Ramos (cell line): ENCODE results near the gene PHLPP1.

ENCODE experiments used
- in situ Hi-C: fragments of 300-500 bp; cut with MboI; formaldehyde crosslinking; loops from one replicate; pipeline ENCODE4 v1.14.3; 2022; ENCODE audit warnings: low sequenced_read_pairs; ENCODE audit not compliant: unreplicated experiment

The PHLPP1 gene

DNA sequence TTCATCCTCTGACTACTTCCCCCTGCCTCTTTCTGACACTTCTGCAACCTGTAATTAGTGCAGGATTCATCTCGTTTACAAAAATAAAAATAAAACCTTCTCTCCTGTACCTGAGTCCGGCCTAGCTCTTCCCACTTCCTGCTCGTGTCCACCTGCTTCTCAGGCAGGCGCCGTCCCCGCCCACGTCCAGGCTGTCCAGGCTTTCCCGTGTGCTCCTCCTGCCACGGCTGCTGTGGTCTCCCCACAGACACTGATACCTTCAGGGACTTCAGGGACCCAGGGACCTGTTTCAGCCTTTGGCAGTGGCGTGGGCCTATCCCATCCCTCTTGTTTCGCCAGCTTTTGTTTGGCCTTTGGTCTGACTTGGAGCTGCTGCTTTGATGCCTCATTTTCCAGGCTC is 272.5 kb downstream of the PHLPP1 start:
- in situ Hi-C loops = loop anchor here (10.0 to 25.0 kb wide), 2 partner anchors 393 to 551 kb away; no protein-coding TSS in a partner anchor

DNA sequence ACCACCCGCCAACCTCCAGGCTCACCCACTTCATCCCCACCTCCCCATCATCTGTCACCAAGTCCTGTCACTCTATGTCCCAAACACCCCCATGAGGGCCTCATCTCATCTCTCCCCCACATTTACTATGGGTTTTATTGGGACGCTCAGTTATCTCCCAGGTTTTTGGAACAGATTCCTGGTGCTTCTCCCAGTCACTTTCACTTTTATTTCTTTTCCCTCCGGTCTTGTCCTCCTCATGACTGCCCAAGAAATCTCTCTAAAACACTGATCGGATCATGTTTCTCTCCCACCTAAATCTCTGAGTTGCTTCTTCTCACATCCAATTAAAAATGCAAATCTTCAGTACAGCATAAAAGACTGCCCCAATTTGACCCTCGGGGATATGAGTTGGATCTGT is 273.1 kb downstream of the PHLPP1 start:
- in situ Hi-C loops = loop anchor here (10.0 to 25.0 kb wide), 2 partner anchors 394 to 551 kb away; no protein-coding TSS in a partner anchor

DNA sequence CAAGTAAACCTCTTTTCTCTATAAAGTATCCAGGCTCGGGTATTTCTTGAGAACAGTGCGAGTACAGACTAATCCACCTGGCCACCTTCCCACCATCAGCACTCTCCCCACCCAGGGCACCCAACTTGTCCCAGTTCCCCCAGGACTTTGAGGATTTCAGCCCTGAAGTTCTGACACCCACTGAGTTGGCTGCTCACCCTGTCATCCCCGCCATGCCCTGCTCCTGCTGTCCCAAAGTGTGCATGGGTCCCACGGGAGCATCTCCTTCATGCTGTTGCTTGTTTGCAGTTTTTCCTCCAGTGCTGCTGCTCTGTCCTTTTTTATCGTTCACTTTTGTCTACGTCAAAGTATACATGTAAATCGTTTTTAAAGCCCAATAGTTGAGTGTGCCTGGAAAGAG is 273.9 kb downstream of the PHLPP1 start:
- in situ Hi-C loops = loop anchor here (10.0 to 25.0 kb wide), 2 partner anchors 394 to 552 kb away; no protein-coding TSS in a partner anchor

DNA sequence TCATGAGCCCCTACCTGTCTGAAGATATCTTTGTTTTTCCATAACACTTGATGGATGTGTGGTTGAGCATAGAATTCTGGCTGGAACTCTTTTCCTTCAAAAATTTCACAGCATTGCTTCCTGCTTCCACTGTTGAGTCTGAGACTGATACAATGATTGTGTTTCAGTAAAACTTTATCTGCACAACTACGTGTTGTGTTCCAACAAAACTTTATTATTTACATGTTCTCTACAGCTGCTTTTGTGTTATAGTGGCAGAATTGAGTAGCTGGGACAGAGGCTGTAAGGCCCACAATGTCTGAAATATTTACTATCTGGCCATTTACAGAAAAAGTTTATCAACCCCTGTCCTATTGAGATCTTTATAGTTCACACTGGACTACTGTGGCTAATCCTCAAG is 275.3 kb downstream of the PHLPP1 start:
- in situ Hi-C loops = loop anchor here (25.0 kb wide), 1 partner anchor 553 kb away; no protein-coding TSS in a partner anchor

DNA sequence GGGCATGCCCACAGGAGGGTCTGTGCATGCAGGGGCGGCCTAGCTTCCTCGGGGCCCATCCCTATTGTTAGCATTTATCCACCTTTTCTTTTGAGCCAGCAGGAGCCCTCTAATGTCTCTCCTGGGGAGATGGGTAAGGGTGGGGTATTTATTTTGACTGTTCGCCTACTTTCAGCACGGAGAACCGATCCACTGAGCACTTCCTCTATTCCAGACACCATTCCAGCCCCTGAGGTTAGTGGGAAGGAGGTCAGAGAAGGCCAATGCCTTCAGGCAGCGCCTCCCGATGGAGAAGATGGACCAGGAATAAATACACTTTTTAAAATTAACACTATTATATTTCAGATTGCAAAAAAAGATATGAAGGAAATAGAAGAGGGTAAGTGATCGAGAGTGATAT is 276.0 kb downstream of the PHLPP1 start:
- in situ Hi-C loops = loop anchor here (25.0 kb wide), 1 partner anchor 554 kb away; no protein-coding TSS in a partner anchor

DNA sequence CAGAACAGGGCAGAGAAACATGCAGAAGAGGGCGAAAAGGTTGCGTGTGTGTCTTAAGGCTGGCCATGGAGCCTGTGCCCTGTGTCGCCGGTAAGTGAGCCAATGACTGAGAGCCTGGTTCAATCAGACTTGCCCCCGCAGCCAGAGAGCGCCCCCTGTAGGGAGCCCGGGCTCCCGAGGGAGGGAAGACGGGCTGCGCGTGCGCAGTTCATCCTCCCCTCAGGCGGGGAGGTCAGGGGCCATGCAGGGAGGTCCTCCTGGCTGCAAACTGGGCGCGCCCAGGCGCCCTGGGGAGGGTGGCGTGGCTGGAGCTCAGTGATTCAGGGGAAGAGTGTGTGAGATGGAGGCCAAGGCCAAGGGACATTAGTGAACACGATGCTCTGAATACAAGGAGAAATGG is 276.6 kb downstream of the PHLPP1 start:
- in situ Hi-C loops = loop anchor here (25.0 kb wide), 1 partner anchor 555 kb away; no protein-coding TSS in a partner anchor

DNA sequence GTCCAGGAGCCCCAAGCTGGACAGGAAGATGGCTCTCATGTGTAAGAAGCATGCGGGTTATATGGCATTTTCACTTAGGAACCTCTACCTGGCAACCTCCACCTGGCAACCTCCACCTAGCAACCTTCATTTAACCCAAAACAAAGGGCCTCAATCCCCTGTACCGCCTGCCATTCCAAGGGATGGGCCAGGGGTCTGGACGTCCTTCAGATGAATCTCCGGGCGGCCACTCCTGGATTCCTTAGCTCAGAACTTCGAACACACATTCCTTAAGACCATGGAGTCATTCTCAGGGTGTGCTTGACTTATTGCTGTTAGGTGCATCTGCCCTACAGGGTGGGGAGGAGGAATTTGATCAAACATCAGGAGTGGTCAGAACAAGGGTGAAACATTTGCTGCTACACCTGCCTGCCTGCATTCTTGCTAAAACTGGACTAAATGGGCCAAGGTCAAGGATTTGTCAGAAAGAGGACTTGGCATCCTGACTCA is 277.6 kb downstream of the PHLPP1 start:
- in situ Hi-C loops = loop anchor here (25.0 kb wide), 1 partner anchor 556 kb away; no protein-coding TSS in a partner anchor

DNA sequence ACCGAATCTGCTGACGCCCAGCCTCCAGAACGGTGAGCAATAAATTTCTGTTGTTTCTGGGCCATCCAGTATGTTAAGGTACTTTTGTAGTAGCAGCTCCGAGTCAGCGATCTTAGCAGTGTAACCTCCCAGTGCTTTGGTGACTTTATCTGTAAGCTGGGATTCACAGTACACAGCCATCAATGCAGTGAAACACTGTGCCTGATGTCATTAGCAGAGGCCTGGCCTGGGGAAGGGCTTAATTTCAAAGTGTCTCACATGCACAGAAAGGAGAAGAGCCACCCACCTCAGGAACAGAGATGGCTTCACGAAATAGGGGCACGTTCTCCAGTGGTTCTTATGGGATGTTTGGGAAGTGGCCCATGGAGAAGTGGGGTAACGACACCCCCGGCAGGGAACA is 281.2 kb downstream of the PHLPP1 start:
- in situ Hi-C loops = loop anchor here (25.0 kb wide), 1 partner anchor 559 kb away; no protein-coding TSS in a partner anchor

DNA sequence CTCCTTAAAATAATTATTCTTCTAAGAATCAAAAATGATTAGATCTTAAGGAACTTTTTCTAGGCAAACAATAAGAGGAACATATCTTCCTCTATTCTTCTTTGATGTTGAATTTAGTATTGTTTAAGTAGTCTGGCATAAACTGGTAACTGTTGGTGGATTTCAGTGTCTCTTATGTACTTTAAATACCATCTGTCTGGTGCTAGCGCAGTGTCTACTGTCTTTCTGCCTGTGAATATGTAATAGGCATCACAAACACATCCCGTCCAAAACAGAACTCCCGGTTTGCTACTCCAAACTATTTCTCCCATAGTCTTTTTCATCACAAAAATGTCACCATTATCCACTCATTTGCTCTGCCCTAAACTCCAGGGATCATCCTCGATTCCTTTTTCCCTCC is 281.7 kb downstream of the PHLPP1 start:
- in situ Hi-C loops = loop anchor here (25.0 kb wide), 1 partner anchor 560 kb away; no protein-coding TSS in a partner anchor

DNA sequence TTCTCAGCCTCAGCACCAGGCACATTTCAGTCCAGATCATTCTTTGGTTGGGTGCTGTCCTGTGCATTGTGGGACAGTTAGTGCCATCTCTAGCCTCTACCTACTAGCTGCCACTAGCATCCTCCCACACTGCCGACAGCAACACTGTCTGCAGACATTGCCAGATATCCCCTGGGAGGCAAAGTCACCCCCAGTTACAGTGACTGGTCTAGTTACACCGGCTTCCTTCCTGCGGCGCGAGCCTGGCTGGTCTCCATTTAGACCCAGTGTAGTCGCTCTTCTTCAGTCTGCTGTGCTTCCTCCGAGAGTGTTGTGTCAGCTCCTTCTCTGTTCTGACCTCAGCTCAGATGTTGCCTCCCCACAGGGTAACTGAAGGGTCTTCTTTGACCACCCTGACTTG is 283.1 kb downstream of the PHLPP1 start:
- in situ Hi-C loops = loop anchor here (25.0 kb wide), 1 partner anchor 561 kb away; no protein-coding TSS in a partner anchor

DNA sequence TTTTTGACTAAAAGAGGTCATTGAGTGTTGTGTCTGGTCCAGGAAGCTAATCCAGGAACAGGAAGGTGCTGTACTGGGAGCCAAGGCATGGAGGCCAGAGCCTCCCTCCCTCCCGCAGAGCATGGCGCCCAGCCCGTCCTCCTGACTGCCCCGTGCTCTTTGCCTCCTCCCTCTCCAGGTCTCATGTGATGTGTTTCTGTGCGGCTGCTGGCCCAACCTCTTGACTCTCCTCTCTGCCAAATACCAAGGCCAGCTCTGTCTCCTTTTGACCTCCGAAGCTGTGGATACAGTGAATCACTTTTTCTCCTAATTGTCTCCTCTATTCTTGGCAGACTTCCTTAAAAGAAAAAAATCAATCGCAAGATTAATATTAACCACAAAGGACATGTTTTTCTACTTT is 284.1 kb downstream of the PHLPP1 start:
- in situ Hi-C loops = loop anchor here (25.0 kb wide), 1 partner anchor 562 kb away; no protein-coding TSS in a partner anchor

DNA sequence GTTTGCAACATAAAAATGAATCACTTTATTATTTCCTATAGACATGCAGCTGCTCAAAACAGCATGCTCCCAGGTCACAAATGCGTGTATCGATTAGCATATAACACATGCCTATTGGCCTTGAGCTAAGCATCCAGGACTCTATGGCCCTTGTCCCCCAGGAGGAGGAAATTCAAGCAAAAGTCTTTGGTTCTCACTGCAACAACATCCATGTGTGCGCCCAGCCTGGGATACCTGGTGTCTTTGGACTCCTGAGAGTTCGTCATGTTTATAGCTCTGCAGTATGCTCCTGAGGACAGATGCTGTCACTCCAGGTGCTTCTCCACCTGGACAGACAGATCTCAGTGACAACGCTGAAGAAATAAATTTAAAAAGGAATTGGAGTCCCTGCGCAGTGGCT is 284.6 kb downstream of the PHLPP1 start:
- in situ Hi-C loops = loop anchor here (10.0 to 25.0 kb wide), 3 partner anchors 112 to 563 kb away; no protein-coding TSS in a partner anchor

DNA sequence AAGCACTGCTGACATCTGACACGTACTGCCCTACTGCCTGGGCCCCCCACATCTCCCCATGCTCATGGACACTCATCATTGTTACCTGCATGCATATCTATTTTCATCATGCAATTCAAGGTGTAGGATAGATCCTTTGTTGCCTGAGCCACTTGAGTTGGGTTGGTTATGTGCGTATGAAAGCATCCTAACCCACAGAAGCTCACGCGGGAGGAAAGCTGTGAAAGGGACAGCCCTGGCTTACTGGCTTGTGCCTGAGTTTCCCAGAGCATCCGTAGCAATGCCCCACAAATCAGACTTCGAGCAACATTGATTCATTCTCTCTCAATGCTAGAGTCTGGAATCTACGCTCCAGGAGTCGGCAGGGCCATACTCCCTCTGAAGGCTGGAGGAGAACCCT is 285.5 kb downstream of the PHLPP1 start:
- in situ Hi-C loops = loop anchor here (10.0 to 25.0 kb wide), 2 partner anchors 111 to 334 kb away; no protein-coding TSS in a partner anchor

DNA sequence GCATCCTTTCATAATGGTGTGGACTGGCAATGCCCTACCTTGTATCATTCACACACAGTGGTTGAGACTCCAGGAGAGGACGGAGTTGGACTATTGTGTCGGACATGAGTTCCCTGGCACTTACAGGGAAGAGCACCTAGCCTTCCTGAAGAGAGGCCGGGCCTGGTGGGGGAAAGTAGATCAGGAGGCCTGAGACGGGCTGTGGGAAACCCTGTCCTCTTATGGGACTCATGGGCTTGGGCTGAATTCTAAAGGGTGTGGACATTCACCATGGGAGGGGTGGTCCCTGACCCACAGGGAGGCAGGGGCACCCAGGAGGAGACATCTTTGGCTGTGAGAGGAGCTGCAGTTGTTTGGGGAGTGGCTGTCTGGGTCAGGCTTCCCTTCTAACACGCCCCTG is 286.5 kb downstream of the PHLPP1 start:
- in situ Hi-C loops = loop anchor here (10.0 to 25.0 kb wide), 2 partner anchors 110 to 333 kb away; no protein-coding TSS in a partner anchor

DNA sequence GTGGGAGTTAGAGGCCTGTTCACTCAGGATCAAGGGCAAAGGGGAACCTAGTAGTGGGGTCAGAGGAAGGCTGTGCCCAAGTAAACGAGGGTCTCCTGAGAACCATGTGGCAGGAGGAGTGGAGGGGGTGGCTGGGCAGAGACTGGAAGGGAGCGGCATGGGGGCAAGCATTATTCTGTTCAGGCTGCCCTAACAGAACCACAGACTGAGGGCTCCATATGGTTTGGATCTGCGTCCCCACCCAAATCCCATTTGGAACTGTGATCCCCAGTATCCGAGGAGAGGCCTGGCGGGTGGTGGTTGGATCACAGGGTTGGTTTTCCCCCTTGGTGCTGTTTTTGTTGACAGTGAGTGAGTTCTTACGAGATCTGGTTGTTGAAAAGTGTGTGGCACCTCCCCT is 287.0 kb downstream of the PHLPP1 start:
- in situ Hi-C loops = loop anchor here (10.0 to 25.0 kb wide), 2 partner anchors 110 to 332 kb away; no protein-coding TSS in a partner anchor

DNA sequence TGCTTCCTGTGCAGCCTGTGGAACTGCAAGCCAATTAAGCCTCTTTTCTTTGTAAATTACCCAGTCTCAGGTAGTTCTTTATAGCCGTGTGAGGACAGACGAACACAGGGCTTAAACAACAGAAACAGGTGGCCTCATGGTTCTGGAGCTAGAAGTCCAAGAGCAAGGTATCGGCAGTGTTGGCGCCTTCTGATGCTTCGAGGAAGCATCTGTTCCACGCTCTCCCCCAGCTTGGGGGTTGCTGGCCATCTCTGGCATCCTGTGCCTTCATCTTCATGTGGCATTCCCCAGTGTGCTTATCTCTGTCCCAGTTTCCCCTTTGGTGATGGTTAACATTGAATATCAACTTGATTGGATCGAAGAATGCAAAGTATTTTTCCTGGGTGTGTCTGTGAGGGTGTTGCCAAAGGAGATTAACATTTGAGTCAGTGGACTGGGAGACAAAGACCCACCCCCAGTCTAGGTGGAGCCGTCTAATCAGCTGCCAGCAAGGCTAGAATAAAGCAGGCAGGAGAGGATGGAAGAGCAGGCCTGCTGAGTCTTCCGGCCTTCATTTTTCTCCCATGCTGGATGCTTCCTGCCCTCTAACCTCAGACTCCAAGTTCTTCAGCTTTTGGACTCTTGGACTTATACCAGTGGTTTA is 287.6 kb downstream of the PHLPP1 start:
- in situ Hi-C loops = loop anchor here (10.0 to 25.0 kb wide), 2 partner anchors 109 to 332 kb away; no protein-coding TSS in a partner anchor

DNA sequence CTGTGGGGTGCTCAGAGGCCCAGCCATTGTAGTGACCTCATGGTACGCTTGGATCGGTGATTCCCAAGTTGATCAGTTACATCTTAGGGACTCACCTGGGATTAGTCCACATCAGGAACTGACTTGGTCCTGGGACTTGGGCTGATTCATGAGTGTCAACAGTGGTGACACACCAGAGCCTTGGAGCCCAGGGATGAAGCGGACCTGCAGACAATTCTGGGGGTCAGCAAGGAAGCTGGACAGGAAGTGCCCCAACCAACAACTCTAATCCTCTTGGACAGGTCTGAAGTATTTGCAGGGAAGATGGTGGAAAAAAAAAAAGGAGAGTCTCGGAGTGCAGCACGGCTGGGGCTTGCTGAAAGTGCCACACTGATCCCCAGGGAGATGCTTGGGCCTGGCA is 288.6 kb downstream of the PHLPP1 start:
- in situ Hi-C loops = loop anchor here (10.0 to 25.0 kb wide), 2 partner anchors 108 to 331 kb away; no protein-coding TSS in a partner anchor

DNA sequence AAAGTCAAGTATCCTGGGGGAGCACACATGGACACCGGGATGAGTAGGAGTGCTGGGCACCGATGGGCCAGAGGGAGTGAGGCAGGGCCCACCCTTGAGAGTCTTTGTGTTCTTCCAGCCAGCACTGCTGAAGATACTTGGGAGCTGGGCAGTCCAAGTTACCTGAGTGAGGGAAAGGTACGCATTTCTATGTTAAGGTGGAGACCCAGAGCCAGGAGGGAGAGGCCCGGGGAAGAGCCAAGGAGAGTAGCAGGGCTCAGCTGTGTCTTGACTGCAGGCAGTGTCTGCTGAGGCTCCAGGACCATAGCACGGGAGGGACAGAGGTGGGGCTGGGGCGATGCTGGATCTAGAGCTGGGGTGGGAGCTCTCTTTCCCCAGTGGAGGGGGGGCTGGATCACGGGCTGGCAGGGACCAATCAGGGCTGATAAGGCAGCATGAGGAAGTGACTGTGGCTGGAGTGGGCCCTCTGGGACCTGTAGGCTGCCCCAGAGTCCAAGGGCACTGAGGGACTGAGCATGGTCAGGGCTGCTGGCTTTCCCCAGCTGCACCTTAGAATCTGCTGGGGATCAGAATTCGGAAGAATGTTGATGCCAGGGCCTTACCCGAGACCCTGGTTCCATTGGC is 289.2 kb downstream of the PHLPP1 start:
- in situ Hi-C loops = loop anchor here (10.0 to 25.0 kb wide), 2 partner anchors 108 to 330 kb away; no protein-coding TSS in a partner anchor

DNA sequence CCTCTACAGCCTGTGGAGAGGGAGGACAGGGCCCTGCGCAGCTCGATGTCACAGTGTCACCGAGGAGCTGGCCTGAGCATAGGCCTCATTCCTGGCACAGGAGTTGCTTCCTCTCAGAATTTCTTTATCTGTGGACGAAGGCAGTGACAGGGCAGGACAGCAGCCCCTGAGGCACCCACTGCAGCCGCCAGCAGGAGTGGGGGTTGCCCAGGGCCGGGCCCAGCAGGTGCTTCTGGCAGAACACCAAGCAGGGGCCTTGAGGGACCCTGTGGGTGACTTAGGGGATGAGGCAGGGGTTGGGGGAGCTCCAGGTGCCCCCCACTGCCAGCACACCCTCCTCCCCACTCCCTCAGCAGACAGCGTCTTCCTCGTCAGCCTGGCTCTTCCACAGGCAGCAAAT is 290.0 kb downstream of the PHLPP1 start:
- in situ Hi-C loops = loop anchor here (10.0 to 25.0 kb wide), 2 partner anchors 107 to 329 kb away; no protein-coding TSS in a partner anchor

DNA sequence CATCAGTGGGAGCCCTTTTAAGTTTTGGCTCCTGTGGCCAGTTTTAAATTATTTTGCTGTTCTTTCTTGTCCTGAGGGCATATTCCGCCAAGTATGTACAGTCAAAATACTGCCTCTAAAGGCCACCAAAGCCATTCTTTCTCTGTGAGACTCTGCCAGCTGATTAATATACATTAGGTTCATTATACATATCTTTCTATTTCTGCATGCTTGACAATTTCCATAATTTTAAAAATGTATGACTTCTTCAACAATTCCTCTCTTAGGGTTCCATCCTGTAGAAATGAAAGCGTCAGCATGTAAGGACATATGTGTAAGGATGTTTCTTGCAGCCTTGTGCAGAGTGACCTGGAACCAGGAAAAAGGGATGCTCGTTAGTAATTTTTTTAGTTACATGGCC is 291.9 kb downstream of the PHLPP1 start:
- in situ Hi-C loops = loop anchor here (10.0 to 25.0 kb wide), 2 partner anchors 105 to 328 kb away; no protein-coding TSS in a partner anchor
